GM10847 (cell line): ENCODE data around the gene MPC1L.

ENCODE experiments used
- POLR2A ChIP-seq: IDR thresholded peaks from 2 replicates; pipeline ENCODE4 v1.6.1; 2011; ENCODE audit not compliant: insufficient read length; ENCODE audit errors: extremely low read depth

Gene MPC1L

DNA sequence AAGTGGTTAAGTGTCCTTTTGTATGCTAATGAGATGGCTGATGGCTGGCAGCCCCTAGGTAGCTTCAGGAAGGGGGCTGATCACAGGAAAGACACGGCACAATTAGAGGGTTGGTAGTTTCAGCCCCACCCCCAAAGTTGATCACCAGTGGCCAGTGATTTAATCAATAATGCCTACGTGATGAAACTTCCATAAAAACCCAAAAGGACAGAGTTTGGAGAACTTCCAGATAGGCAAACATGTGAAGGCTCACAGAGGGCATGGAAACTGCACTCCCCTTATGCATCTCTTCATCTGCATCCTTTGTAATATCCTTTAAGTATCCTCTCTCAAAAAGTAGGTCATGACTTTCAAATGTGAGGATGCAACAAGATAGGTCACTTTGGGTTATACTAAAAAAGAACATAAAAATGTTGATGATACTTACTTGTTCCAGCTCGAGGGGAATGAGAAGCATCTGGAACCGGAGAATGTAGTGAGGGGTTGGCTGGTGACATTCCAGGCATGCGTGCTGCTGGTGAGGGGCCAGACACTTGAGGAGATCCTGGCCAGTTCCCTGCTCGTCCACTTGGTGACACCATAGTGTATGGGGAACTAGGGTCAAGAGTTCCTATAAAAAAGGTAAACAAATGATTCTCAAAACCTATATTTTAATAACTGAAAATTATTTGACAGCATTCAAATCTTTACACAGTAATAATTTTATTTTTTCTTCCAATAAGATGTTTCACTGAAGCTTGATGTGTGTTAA is 40.8 kb downstream of the MPC1L start:
- TF ChIP-seq POLR2A = no peak

DNA sequence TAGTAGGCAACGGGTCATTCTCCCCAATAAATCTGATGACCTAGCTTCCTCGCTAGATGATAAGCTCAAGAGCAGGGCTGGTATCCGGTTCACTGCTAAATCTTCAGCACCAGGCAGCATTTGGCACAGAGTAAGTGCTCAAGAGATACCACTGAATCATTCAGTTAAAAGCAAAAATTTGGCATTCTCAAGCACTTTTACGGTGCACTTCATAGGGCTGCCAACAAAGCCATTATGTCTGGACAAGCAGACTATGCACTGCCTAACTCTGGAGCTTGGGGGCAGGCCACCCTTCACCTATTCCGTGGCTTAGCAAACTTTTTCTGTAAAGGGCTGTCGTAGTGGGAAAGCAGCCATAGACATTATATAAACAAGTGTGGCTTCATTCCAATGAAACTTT is 47.9 kb downstream of the MPC1L start:
- TF ChIP-seq POLR2A = no peak
